Anterior cingulate cortex (tissue), 58 donors: Measurements from ENCODE around the gene PHLPP1.

ENCODE experiments used
- DNase-seq, 58 donors: peaks; one replicate each; lab custom pipeline; 2025; lab: John Stamatoyannopoulos, UW

Gene PHLPP1

GRCh38 chr18:63028380-63028779 lies 313.0 kb downstream of the PHLPP1 start:
- no peak for DNase-seq
